Suprapubic skin (tissue), 4 donors: ENCODE measurements around the gene EML2. TPM values are rescaled to one million over a fixed set of nuclear protein-coding genes. Genes with fewer than 3 reads are reported as not detected.

ENCODE experiments used
- DNase-seq, 2 donors: peaks; one replicate each; pipeline ENCODE4 v3.0.0-alpha.2; 2019; ENCODE audit warnings: low spot score in 2 of 2
- H3K27ac ChIP-seq: fragments of 200-600 bp; sonication (generic); one replicate; pipeline ENCODE4 v1.5.1; 2019
- H3K27me3 ChIP-seq: fragments of 200-600 bp; sonication (generic); one replicate; pipeline ENCODE4 v1.5.1; 2019
- H3K36me3 ChIP-seq: fragments of 200-600 bp; sonication (generic); one replicate; pipeline ENCODE4 v1.5.1; 2019
- H3K4me1 ChIP-seq: fragments of 200-600 bp; sonication (generic); one replicate; pipeline ENCODE4 v1.5.1; 2019
- H3K4me3 ChIP-seq: fragments of 200-600 bp; sonication (generic); one replicate; pipeline ENCODE4 v1.5.1; 2019; ENCODE audit warnings: mild to moderate bottlenecking
- H3K9me3 ChIP-seq: fragments of 200-600 bp; sonication (generic); one replicate; pipeline ENCODE4 v1.5.1; 2019
- CTCF ChIP-seq, 2 donors: fragments of 200-600 bp in 1 of 2; fragments of 450-650 bp in 1 of 2; sonication (generic) in 1 of 2; IDR thresholded peaks; one replicate each; pipeline ENCODE4 v1.5.1; 2016 to 2019; ENCODE audit warnings: antibody characterized with exemption in 2 of 2, mild to moderate bottlenecking in 1 of 2, moderate library complexity in 1 of 2
- EP300 ChIP-seq: sonication (generic); formaldehyde crosslinking; IDR thresholded peaks from one replicate; pipeline ENCODE4 v1.6.1; 2017; ENCODE audit warnings: antibody characterized with exemption
- POLR2A ChIP-seq, 2 donors: fragments of 450-650 bp; IDR thresholded peaks; one replicate each; pipeline ENCODE4 v1.6.1; 2017; ENCODE audit warnings: antibody characterized with exemption in 2 of 2, mild to moderate bottlenecking in 2 of 2, moderate library complexity in 2 of 2
- POLR2AphosphoS5 ChIP-seq, 3 donors: sonication (generic); formaldehyde crosslinking; IDR thresholded peaks; one replicate each; pipeline ENCODE4 v1.6.1; 2017; ENCODE audit warnings: antibody characterized with exemption in 3 of 3
- WGBS: methylation state at CpG from one replicate; pipeline ENCODE4 v1.1.5; 2018; 5-methylcytosine and 5-hydroxymethylcytosine counted together
- total RNA-seq, 4 donors: library from RNA; depleted of rRNA; stranded (reverse); fragments of >200 nt; gene quantifications; one replicate each; pipeline ENCODE4 v1.1.0, GENCODE V29; 2016

The EML2 gene
- total RNA-seq, 4 donors from 2014 or later: 60.0 to 112 (median 74.8) TPM

GRCh38 chr19:45643024-45643926 is 4.1 kb upstream of the EML2 start:
- Histone ChIP-seq H3K9me3 (no peaks in the 10 kb centered on the region), H3K4me1 (peaks cover 61% of the 10 kb centered on the region), H3K27ac (no peak overlapping the region), H3K36me3 (no peaks in the 10 kb centered on the region), H3K27me3 (peaks cover 20% of the 10 kb centered on the region), H3K4me3 (no peak overlapping the region)
- TF ChIP-seq POLR2AphosphoS5 (IDR thresholded peaks at IDR 0.05): peak in 1 of 3 donors; percentile 15
- TF ChIP-seq CTCF (IDR thresholded peaks at IDR 0.05): peak; percentile 95
- TF ChIP-seq EP300: no peak
- TF ChIP-seq POLR2A (IDR thresholded peaks at IDR 0.05): no peak
- WGBS: 13% methylated on average over 38 of the region's 39 CpGs
- peak; percentile 88 to 90 for DNase-seq

- Histone ChIP-seq H3K36me3 (no peaks in the 10 kb centered on the region), H3K27me3 (peaks cover 15% of the 10 kb centered on the region), H3K4me3 (peak overlapping the region; percentile 41), H3K27ac (peak overlapping the region; percentile 63), H3K9me3 (no peaks in the 10 kb centered on the region), H3K4me1 (peaks cover 66% of the 10 kb centered on the region)
- TF ChIP-seq POLR2AphosphoS5 (IDR thresholded peaks at IDR 0.05): no peak
- no peak for TF ChIP-seq EP300
- TF ChIP-seq POLR2A (IDR thresholded peaks at IDR 0.05): no peak
- TF ChIP-seq CTCF (IDR thresholded peaks at IDR 0.05): no peak
- WGBS: 2% methylated on average over 27 of the region's 40 CpGs
- DNase-seq: peak; percentile 93 to 94
Measured at GRCh38 chr19:45641274-45642105, 2.3 kb upstream of the EML2 start.

GRCh38 chr19:45640849-45641273 is 1.7 kb upstream of the EML2 start:
- H3K36me3 ChIP-seq: no peaks in the 10 kb centered on the region
- H3K4me3 ChIP-seq: no peak overlapping the region
- H3K9me3 ChIP-seq: no peaks in the 10 kb centered on the region
- DNase-seq: peak in 1 of 2 donors; percentile 80
- peaks cover 63% of the 10 kb centered on the region for H3K4me1 ChIP-seq
- WGBS: 42% methylated on average over 17 of the region's 17 CpGs
- peaks cover 15% of the 10 kb centered on the region for H3K27me3 ChIP-seq
- H3K27ac ChIP-seq: peak overlapping the region; percentile 63
- TF ChIP-seq POLR2AphosphoS5 (IDR thresholded peaks at IDR 0.05) (no peak), EP300 (no peak), CTCF (IDR thresholded peaks at IDR 0.05) (no peak), POLR2A (IDR thresholded peaks at IDR 0.05) (no peak)

- TF ChIP-seq EP300 (no peak), POLR2AphosphoS5 (IDR thresholded peaks at IDR 0.05) (no peak), POLR2A (IDR thresholded peaks at IDR 0.05) (no peak), CTCF (IDR thresholded peaks at IDR 0.05) (no peak)
- Histone ChIP-seq H3K27me3 (no peaks in the 10 kb centered on the region), H3K9me3 (no peaks in the 10 kb centered on the region), H3K27ac (no peak overlapping the region), H3K36me3 (no peaks in the 10 kb centered on the region), H3K4me1 (peaks cover 50% of the 10 kb centered on the region), H3K4me3 (peak overlapping the region; percentile 69)
- WGBS: 61% methylated on average over 19 of the region's 19 CpGs
- DNase-seq: no peak
Measured at GRCh38 chr19:45637890-45638667, 1.1 kb downstream of the EML2 start.
